ENCODE measurements around the gene DIP2C. TPM values are rescaled to one million over a fixed set of nuclear protein-coding genes. Genes with fewer than 3 reads are reported as not detected.
"Not testable (repeated sequence)": the region's sequence is repeated elsewhere in the genome, so short reads cannot be mapped to it uniquely, and the experiment has no call there.

Gene DIP2C
- polyA plus RNA-seq, 3 donors: 19.1 to 24.8 (median 23.2) TPM

- DNase-seq: no peak
These were observed 169.6 kb downstream of the DIP2C start for GRCh38 chr10:519716-520401.

- no peak for DNase-seq
These were observed 170.3 kb downstream of the DIP2C start for GRCh38 chr10:519055-519715.

- DNase-seq: no peak
These were observed 171.5 kb downstream of the DIP2C start for GRCh38 chr10:517872-518475.

GRCh38 chr10:517241-517830 lies 172.1 kb downstream of the DIP2C start:
- DNase-seq: no peak

- DNase-seq: no peak
These were observed 172.7 kb downstream of the DIP2C start for GRCh38 chr10:516764-517163.

GRCh38 chr10:515674-516073 lies 173.8 kb downstream of the DIP2C start:
- DNase-seq: no peak

- DNase-seq: no peak
These were observed 175.3 kb downstream of the DIP2C start for GRCh38 chr10:514137-514671.

GRCh38 chr10:513393-513792 lies 176.1 kb downstream of the DIP2C start:
- DNase-seq: no peak

GRCh38 chr10:512661-513060 lies 176.8 kb downstream of the DIP2C start:
- DNase-seq: not testable (repeated sequence)

GRCh38 chr10:511849-512191 lies 177.6 kb downstream of the DIP2C start:
- DNase-seq: no peak

GRCh38 chr10:511101-511848 lies 178.2 kb downstream of the DIP2C start:
- DNase-seq: peak; percentile 90

- no peak for DNase-seq
These were observed 179.0 kb downstream of the DIP2C start for GRCh38 chr10:510415-510881.

- DNase-seq: no peak
These were observed 179.9 kb downstream of the DIP2C start for GRCh38 chr10:509361-510102.

GRCh38 chr10:508726-509125 lies 180.7 kb downstream of the DIP2C start:
- no peak for DNase-seq

GRCh38 chr10:507908-508444 lies 181.5 kb downstream of the DIP2C start:
- DNase-seq: no peak

- no peak for DNase-seq
These were observed 182.1 kb downstream of the DIP2C start for GRCh38 chr10:507355-507699.

- no peak for DNase-seq
These were observed 182.8 kb downstream of the DIP2C start for GRCh38 chr10:506451-507354.

GRCh38 chr10:505419-505818 lies 184.0 kb downstream of the DIP2C start:
- DNase-seq: no peak

- DNase-seq: no peak
These were observed 184.7 kb downstream of the DIP2C start for GRCh38 chr10:504806-505205.

GRCh38 chr10:504121-504611 lies 185.3 kb downstream of the DIP2C start:
- no peak for DNase-seq
